Mammary epithelial cell (primary cell): ENCODE measurements around the gene ZBTB16.

ENCODE experiments used
- EZH2 ChIP-seq: IDR thresholded peaks from 2 replicates; pipeline ENCODE4 v1.6.1; 2012; ENCODE audit warnings: low read length, inconsistent platforms, borderline replicate concordance
- TF ChIP-seq, protein P1 (sequence below), 2 donors: IDR thresholded peaks in 1 of 2; conservative IDR thresholded peaks in 1 of 2; 2 replicates each; pipeline ENCODE4 v1.5.1; 2011 to 2012; ENCODE audit warnings: inconsistent platforms in 2 of 2, low read length in 2 of 2, mild to moderate bottlenecking in 2 of 2, control low read depth in 1 of 2, low read depth in 1 of 2; ENCODE audit not compliant: insufficient read depth in 1 of 2; ENCODE audit errors: extremely low read depth in 1 of 2

- TF ChIP-seq, protein P1, sequence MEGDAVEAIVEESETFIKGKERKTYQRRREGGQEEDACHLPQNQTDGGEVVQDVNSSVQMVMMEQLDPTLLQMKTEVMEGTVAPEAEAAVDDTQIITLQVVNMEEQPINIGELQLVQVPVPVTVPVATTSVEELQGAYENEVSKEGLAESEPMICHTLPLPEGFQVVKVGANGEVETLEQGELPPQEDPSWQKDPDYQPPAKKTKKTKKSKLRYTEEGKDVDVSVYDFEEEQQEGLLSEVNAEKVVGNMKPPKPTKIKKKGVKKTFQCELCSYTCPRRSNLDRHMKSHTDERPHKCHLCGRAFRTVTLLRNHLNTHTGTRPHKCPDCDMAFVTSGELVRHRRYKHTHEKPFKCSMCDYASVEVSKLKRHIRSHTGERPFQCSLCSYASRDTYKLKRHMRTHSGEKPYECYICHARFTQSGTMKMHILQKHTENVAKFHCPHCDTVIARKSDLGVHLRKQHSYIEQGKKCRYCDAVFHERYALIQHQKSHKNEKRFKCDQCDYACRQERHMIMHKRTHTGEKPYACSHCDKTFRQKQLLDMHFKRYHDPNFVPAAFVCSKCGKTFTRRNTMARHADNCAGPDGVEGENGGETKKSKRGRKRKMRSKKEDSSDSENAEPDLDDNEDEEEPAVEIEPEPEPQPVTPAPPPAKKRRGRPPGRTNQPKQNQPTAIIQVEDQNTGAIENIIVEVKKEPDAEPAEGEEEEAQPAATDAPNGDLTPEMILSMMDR (conservative IDR thresholded peaks at IDR 0.05 in 1 of 2, IDR thresholded peaks at IDR 0.05 in 1 of 2; ENCODE audit: extremely low read depth in 1 of 2, insufficient read depth in 1 of 2, low read depth in 1 of 2, low read length in 2 of 2): no peak
- TF ChIP-seq EZH2: no peak
These were observed 178.1 kb downstream of the ZBTB16 start for GRCh38 chr11:114237321-114238280.
